Keratinocyte (primary cell): ENCODE data around the gene CPN2.

Source experiments
- EZH2 ChIP-seq: IDR thresholded peaks from one replicate; pipeline ENCODE4 v1.6.1; 2012; ENCODE audit warnings: inconsistent platforms, mild to moderate bottlenecking, low read length, moderate library complexity
- TF ChIP-seq, protein P1 (sequence below), 3 experiments: IDR thresholded peaks in 1 of 3; conservative IDR thresholded peaks in 1 of 3; optimal IDR thresholded peaks in 1 of 3; 2 replicates in 2 of 3; 3 replicates in 1 of 3; pipeline versions ENCODE3 to v1.5.1; 2011; ENCODE audit warnings: low read length in 3 of 3, mild to moderate bottlenecking in 3 of 3, moderate library complexity in 2 of 3, control low read depth in 1 of 3, inconsistent platforms in 1 of 3; ENCODE audit not compliant: insufficient read depth in 2 of 3; ENCODE audit errors: extremely low read depth in 1 of 3

DNA sequence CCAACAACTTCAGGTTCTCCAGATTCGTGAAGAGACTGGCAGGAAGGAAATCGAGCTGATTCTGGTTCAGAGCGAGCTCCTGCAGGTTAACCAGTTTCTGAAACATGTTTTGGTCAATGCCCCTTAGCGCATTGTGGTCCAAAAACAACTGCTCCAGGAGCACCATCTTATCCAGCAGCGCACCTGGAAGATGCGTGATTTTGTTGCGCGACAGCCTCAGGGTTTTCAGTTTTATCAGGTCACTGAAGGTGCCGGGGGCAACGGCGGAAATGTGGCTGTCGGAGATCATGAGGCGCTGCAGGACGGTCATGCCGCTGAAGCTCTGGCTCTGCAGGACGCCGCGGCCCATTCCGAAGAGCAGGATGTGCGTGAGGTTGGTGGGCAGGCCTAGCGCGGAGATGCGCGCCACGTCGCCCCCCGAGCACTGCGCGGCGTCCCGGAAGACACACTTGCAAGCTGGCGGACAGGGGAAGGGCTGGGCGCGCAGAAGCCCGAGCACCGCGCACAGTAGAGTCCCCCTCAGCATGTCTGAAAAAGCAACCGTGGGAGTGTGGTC is 46.7 kb upstream of the CPN2 start:
- TF ChIP-seq, protein P1, sequence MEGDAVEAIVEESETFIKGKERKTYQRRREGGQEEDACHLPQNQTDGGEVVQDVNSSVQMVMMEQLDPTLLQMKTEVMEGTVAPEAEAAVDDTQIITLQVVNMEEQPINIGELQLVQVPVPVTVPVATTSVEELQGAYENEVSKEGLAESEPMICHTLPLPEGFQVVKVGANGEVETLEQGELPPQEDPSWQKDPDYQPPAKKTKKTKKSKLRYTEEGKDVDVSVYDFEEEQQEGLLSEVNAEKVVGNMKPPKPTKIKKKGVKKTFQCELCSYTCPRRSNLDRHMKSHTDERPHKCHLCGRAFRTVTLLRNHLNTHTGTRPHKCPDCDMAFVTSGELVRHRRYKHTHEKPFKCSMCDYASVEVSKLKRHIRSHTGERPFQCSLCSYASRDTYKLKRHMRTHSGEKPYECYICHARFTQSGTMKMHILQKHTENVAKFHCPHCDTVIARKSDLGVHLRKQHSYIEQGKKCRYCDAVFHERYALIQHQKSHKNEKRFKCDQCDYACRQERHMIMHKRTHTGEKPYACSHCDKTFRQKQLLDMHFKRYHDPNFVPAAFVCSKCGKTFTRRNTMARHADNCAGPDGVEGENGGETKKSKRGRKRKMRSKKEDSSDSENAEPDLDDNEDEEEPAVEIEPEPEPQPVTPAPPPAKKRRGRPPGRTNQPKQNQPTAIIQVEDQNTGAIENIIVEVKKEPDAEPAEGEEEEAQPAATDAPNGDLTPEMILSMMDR (optimal IDR thresholded peaks at IDR 0.05 in 1 of 3, IDR thresholded peaks at IDR 0.05 in 1 of 3, conservative IDR thresholded peaks at IDR 0.05 in 1 of 3; ENCODE audit: extremely low read depth in 1 of 3, insufficient read depth in 2 of 3, low read length in 3 of 3): no peak
- no peak for TF ChIP-seq EZH2
